ENCODE data around the gene USH2A.
A peak's percentile ranks its signal among the peaks of the same experiment; 100 is the strongest.

The USH2A gene

GRCh38 chr1:215877452-215877951 is 545.7 kb downstream of the USH2A start:
- no peak for DNase-seq (ENCODE audit: low read depth, low spot score)

GRCh38 chr1:215875712-215876111 is 547.5 kb downstream of the USH2A start:
- DNase-seq (ENCODE audit: low read depth, low spot score), result no peak

- DNase-seq (ENCODE audit: low read depth, low spot score), result no peak
Measured at GRCh38 chr1:215875236-215875635, 548.0 kb downstream of the USH2A start.

- DNase-seq (ENCODE audit: low read depth, low spot score), result no peak
Measured at GRCh38 chr1:215872658-215873057, 550.6 kb downstream of the USH2A start.

GRCh38 chr1:215868500-215868899 is 554.7 kb downstream of the USH2A start:
- DNase-seq (ENCODE audit: low read depth, low spot score), result no peak

GRCh38 chr1:215865060-215865459 is 558.2 kb downstream of the USH2A start:
- DNase-seq (ENCODE audit: low read depth, low spot score), result no peak

- no peak for DNase-seq (ENCODE audit: low read depth, low spot score)
Measured at GRCh38 chr1:215863796-215864195, 559.5 kb downstream of the USH2A start.

- no peak for DNase-seq (ENCODE audit: low read depth, low spot score)
Measured at GRCh38 chr1:215860833-215861232, 562.4 kb downstream of the USH2A start.

- no peak for DNase-seq (ENCODE audit: low read depth, low spot score)
Measured at GRCh38 chr1:215857317-215857716, 565.9 kb downstream of the USH2A start.

- DNase-seq (ENCODE audit: low read depth, low spot score), result peak; percentile 83
Measured at GRCh38 chr1:215845234-215845891, 577.9 kb downstream of the USH2A start.

- DNase-seq (ENCODE audit: low read depth, low spot score), result no peak
Measured at GRCh38 chr1:215844777-215845176, 578.5 kb downstream of the USH2A start.

- DNase-seq (ENCODE audit: low read depth, low spot score), result no peak
Measured at GRCh38 chr1:215844266-215844665, 579.0 kb downstream of the USH2A start.

- no peak for DNase-seq (ENCODE audit: low read depth, low spot score)
Measured at GRCh38 chr1:215842905-215843304, 580.3 kb downstream of the USH2A start.

GRCh38 chr1:215835951-215836350 is 587.3 kb downstream of the USH2A start:
- DNase-seq (ENCODE audit: low read depth, low spot score), result no peak

GRCh38 chr1:215833941-215834729 is 589.1 kb downstream of the USH2A start:
- DNase-seq (ENCODE audit: low read depth, low spot score), result peak; percentile 2

- peak; percentile 42 for DNase-seq (ENCODE audit: low read depth, low spot score)
Measured at GRCh38 chr1:215830226-215830810, 592.9 kb downstream of the USH2A start.

GRCh38 chr1:215825056-215825455 is 598.2 kb downstream of the USH2A start:
- DNase-seq (ENCODE audit: low read depth, low spot score), result no peak

GRCh38 chr1:215824245-215824644 is 599.0 kb downstream of the USH2A start:
- DNase-seq (ENCODE audit: low read depth, low spot score), result peak; percentile 42

- peak; percentile 17 for DNase-seq (ENCODE audit: low read depth, low spot score)
Measured at GRCh38 chr1:215819114-215819513, 604.1 kb downstream of the USH2A start.

- DNase-seq (ENCODE audit: low read depth, low spot score), result no peak
Measured at GRCh38 chr1:215807911-215808436, 615.3 kb downstream of the USH2A start.

- DNase-seq (ENCODE audit: low read depth, low spot score), result no peak
Measured at GRCh38 chr1:215807218-215807617, 616.0 kb downstream of the USH2A start.

GRCh38 chr1:215797859-215798258 is 625.4 kb downstream of the USH2A start:
- no peak for DNase-seq (ENCODE audit: low read depth, low spot score)

Measured in astrocyte of the hippocampus (primary cell).